ENCODE measurements around the gene SCLY. TPM values are rescaled to one million over a fixed set of nuclear protein-coding genes. Genes with fewer than 3 reads are reported as not detected.

SCLY gene
- total and polyA plus RNA-seq, 2 donors (not counting 1 experiment from before 2014, with no cell fraction given) = 16.4 to 42.4 TPM

DNA sequence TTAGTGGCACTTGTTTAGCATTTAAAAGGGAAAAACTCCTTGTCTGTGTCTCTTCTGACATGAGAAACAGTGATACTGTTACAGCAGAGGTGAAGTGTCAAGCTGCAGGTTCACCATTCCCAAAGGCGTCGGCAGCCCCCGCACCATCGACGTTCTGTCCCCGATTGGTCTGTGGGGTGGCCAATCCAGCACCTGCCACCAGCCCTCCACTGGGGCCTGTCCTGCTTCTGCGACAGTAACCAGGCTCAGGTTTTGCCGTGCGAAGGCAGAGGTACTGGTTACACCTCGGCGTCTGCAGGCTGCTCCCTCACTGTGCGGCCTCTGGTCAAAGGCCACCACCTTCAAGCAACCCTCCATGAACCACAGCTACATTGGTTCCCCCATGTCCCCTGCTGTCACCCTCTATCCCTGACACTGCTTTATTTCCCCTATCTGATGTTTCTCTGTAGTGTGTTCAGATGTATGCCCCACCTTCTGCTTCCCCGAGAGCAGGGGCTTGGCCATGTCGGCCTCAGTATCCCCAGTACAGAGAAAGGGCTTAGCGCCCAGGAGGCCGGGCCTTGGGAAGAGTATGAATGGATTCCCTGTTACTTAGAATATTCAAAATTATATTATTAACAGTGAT is 30.7 kb downstream of the SCLY start:
- ATAC-seq (ENCODE audit: low read depth) = no peak
- intact Hi-C loops (cut with micrococcal nuclease) = no loop called here
- Histone ChIP-seq H3K27ac (ENCODE audit: low read length in 2 of 2) (no peak overlapping the region), H3K27me3 (replicated peaks in 1 of 4; ENCODE audit: control extremely low read depth in 1 of 4, control insufficient read depth in 3 of 4, insufficient read depth in 4 of 4, low read length in 3 of 4) (no peaks in the 10 kb centered on the region), H3K9me3 (ENCODE audit: control extremely low read depth in 1 of 3, control insufficient read depth in 2 of 3, insufficient read depth in 1 of 3, low read length in 2 of 3) (no peaks in the 10 kb centered on the region), H3K9ac (ENCODE audit: low read length) (no peak overlapping the region), H3K36me3 (replicated peaks in 1 of 2; ENCODE audit: control extremely low read depth in 1 of 2, control insufficient read depth in 1 of 2, extremely low read depth in 1 of 2, insufficient read depth in 2 of 2, low read length in 1 of 2) (no peaks in the 10 kb centered on the region), H4K20me1 (ENCODE audit: control insufficient read depth, insufficient read depth, low read length, poor library complexity, severe bottlenecking) (no peaks in the 10 kb centered on the region), H3K4me3 (ENCODE audit: control extremely low read depth in 1 of 5, extremely low read depth in 1 of 5, insufficient read depth in 1 of 5, low read depth in 2 of 5, low read length in 4 of 5) (no peak overlapping the region), H3K79me2 (ENCODE audit: control insufficient read depth, insufficient read depth, low read length) (no peaks in the 10 kb centered on the region), H3K4me1 (ENCODE audit: control insufficient read depth in 2 of 2, insufficient read depth in 2 of 2, low read length in 2 of 2) (peaks cover 9 to 11% of the 10 kb centered on the region in 2 donors), H2AFZ (ENCODE audit: insufficient read depth, low read depth, low read length, poor library complexity, severe bottlenecking) (no peak overlapping the region), H3K4me2 (replicated peaks; ENCODE audit: low read depth, low read length, poor library complexity, severe bottlenecking) (no peak overlapping the region)
- Mint-ChIP-seq H3K4me1 (peaks cover 10% of the 10 kb centered on the region), H3K27ac (no peak overlapping the region), H3K4me3 (no peak overlapping the region), H3K27me3 (no peaks in the 10 kb centered on the region), H3K9me3 (ENCODE audit: insufficient read depth) (no peaks in the 10 kb centered on the region)
- no peak for TF ChIP-seq EZH2 (IDR thresholded peaks at IDR 0.05; ENCODE audit: borderline replicate concordance, insufficient read depth, low read depth, low read length, poor library complexity, severe bottlenecking)
- TF ChIP-seq, protein P1, sequence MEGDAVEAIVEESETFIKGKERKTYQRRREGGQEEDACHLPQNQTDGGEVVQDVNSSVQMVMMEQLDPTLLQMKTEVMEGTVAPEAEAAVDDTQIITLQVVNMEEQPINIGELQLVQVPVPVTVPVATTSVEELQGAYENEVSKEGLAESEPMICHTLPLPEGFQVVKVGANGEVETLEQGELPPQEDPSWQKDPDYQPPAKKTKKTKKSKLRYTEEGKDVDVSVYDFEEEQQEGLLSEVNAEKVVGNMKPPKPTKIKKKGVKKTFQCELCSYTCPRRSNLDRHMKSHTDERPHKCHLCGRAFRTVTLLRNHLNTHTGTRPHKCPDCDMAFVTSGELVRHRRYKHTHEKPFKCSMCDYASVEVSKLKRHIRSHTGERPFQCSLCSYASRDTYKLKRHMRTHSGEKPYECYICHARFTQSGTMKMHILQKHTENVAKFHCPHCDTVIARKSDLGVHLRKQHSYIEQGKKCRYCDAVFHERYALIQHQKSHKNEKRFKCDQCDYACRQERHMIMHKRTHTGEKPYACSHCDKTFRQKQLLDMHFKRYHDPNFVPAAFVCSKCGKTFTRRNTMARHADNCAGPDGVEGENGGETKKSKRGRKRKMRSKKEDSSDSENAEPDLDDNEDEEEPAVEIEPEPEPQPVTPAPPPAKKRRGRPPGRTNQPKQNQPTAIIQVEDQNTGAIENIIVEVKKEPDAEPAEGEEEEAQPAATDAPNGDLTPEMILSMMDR (IDR thresholded peaks at IDR 0.05) = no peak
- 96% methylated on average over 13 of the region's 16 CpGs for WGBS (ENCODE audit: insufficient coverage)
- POLR2A ChIA-PET = no interaction called here
- DNase-seq = no peak
- CTCF ChIA-PET = interaction anchor here (2.0 kb wide), 1 partner anchor 17 kb away, joined by 5 read pairs; no protein-coding TSS in a partner anchor

DNA sequence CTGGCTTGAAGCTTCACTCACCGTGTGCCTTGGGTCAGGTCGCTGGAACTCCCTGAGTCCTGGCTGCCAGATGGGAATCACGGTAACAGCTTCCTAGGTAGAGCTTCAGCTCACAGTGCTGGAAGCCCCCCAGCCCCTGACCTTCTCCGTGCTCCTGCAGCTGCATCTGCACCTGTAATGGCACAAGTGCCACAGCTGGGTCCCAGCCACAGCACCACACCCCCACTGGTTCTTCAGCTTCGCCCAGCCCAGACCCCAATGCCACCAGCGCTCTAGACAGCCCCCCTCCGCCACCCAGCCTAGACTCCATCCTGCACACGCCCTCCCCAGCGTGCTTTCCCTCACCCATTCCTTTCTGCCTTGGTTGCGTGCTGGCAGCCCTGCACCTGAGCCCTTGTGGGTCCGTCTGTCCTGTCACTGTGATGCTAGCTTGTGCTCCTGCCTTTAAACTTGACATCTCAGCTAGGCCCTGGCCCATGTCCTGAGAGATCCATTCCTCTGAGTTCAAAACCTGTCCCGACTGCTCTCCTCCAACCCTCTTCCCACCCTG is 31.8 kb downstream of the SCLY start:
- no peaks in the 10 kb centered on the region for H3K27me3 Mint-ChIP-seq
- Histone ChIP-seq H3K4me1 (ENCODE audit: control insufficient read depth in 2 of 2, insufficient read depth in 2 of 2, low read length in 2 of 2) (peaks cover 4% of the 10 kb centered on the region in 2 donors), H3K27me3 (replicated peaks in 1 of 4; ENCODE audit: control extremely low read depth in 1 of 4, control insufficient read depth in 3 of 4, insufficient read depth in 4 of 4, low read length in 3 of 4) (no peaks in the 10 kb centered on the region), H4K20me1 (ENCODE audit: control insufficient read depth, insufficient read depth, low read length, poor library complexity, severe bottlenecking) (no peaks in the 10 kb centered on the region), H3K79me2 (ENCODE audit: control insufficient read depth, insufficient read depth, low read length) (no peaks in the 10 kb centered on the region), H3K4me2 (replicated peaks; ENCODE audit: low read depth, low read length, poor library complexity, severe bottlenecking) (no peak overlapping the region), H3K9ac (ENCODE audit: low read length) (no peak overlapping the region), H3K9me3 (ENCODE audit: control extremely low read depth in 1 of 3, control insufficient read depth in 2 of 3, insufficient read depth in 1 of 3, low read length in 2 of 3) (no peaks in the 10 kb centered on the region), H3K36me3 (replicated peaks in 1 of 2; ENCODE audit: control extremely low read depth in 1 of 2, control insufficient read depth in 1 of 2, extremely low read depth in 1 of 2, insufficient read depth in 2 of 2, low read length in 1 of 2) (no peaks in the 10 kb centered on the region), H2AFZ (ENCODE audit: insufficient read depth, low read depth, low read length, poor library complexity, severe bottlenecking) (no peak overlapping the region), H3K4me3 (ENCODE audit: control extremely low read depth in 1 of 5, extremely low read depth in 1 of 5, insufficient read depth in 1 of 5, low read depth in 2 of 5, low read length in 4 of 5) (no peak overlapping the region), H3K27ac (ENCODE audit: low read length in 2 of 2) (no peak overlapping the region)
- no peak for ATAC-seq (ENCODE audit: low read depth)
- no peak overlapping the region for H3K4me3 Mint-ChIP-seq
- intact Hi-C loops (cut with micrococcal nuclease) = no loop called here
- no peak overlapping the region for H3K27ac Mint-ChIP-seq
- DNase-seq = no peak
- 92% methylated on average over 12 of the region's 12 CpGs for WGBS (ENCODE audit: insufficient coverage)
- POLR2A ChIA-PET = no interaction called here
- CTCF ChIA-PET = no interaction called here
- no peak for TF ChIP-seq EZH2 (IDR thresholded peaks at IDR 0.05; ENCODE audit: borderline replicate concordance, insufficient read depth, low read depth, low read length, poor library complexity, severe bottlenecking)
- TF ChIP-seq, protein P1 (IDR thresholded peaks at IDR 0.05) = no peak
- H3K4me1 Mint-ChIP-seq = peaks cover 3% of the 10 kb centered on the region
- H3K9me3 Mint-ChIP-seq (ENCODE audit: insufficient read depth) = no peaks in the 10 kb centered on the region
